ENCODE results near the gene DOC2A. TPM values are rescaled to one million over a fixed set of nuclear protein-coding genes. Genes with fewer than 3 reads are reported as not detected.
"Not testable (repeated sequence)": the region's sequence is repeated elsewhere in the genome, so short reads cannot be mapped to it uniquely, and the experiment has no call there.

The DOC2A gene
- total RNA-seq, 1 donor from 2014 or later, result 6.9 TPM

DNA sequence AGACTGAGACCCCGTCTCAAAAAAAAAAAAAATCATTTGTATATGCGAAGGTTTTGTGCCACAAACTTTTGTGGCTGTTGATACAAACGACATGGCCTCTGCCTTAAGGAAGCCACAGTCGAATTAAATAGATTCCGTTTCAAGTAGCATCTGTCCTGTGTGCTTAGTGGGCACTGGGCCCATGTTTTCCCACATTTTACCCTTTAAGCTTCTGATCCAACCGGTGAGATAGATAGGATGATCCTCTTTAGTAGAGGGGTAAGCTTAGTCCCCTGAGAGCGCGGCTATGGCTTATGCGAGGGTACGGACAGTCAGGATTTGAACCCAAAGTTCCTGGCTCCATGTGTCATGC, 49.7 kb downstream of the DOC2A start:
- Mint-ChIP-seq H3K9me3 (no peaks in the 10 kb centered on the region), H3K36me3 (no peaks in the 10 kb centered on the region), H3K4me3 (peak overlapping the region; percentile 94), H3K27me3 (no peaks in the 10 kb centered on the region), H3K4me1 (ENCODE audit: unreplicated experiment) (peaks cover 11% of the 10 kb centered on the region), H3K27ac (peak overlapping the region; percentile 69)
- DNase-seq (ENCODE audit: extremely low spot score, unreplicated experiment), result no peak
- TF ChIP-seq, protein P1, sequence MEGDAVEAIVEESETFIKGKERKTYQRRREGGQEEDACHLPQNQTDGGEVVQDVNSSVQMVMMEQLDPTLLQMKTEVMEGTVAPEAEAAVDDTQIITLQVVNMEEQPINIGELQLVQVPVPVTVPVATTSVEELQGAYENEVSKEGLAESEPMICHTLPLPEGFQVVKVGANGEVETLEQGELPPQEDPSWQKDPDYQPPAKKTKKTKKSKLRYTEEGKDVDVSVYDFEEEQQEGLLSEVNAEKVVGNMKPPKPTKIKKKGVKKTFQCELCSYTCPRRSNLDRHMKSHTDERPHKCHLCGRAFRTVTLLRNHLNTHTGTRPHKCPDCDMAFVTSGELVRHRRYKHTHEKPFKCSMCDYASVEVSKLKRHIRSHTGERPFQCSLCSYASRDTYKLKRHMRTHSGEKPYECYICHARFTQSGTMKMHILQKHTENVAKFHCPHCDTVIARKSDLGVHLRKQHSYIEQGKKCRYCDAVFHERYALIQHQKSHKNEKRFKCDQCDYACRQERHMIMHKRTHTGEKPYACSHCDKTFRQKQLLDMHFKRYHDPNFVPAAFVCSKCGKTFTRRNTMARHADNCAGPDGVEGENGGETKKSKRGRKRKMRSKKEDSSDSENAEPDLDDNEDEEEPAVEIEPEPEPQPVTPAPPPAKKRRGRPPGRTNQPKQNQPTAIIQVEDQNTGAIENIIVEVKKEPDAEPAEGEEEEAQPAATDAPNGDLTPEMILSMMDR (conservative IDR thresholded peaks at IDR 0.05), result no peak

DNA sequence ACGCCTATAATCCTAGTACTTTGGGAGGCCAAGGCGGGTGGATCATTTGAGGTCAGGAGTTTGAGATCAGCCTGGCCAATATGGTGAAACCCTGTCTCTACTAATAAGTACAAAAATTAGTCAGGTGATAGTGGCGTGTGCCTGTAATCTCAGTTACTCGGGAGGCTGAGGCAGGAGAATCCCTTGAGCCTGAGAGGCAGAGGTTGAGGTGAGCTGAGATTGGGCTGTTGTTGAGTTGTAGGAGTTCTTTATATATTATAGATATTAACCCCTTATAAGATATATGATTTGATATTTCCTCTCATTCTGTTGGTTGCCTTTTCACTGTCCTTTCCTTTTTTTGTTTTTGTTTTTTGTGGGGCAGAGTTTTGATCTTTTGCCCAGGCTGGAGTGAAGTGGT, 51.0 kb downstream of the DOC2A start:
- H3K27ac Mint-ChIP-seq, result not testable (repeated sequence)

DNA sequence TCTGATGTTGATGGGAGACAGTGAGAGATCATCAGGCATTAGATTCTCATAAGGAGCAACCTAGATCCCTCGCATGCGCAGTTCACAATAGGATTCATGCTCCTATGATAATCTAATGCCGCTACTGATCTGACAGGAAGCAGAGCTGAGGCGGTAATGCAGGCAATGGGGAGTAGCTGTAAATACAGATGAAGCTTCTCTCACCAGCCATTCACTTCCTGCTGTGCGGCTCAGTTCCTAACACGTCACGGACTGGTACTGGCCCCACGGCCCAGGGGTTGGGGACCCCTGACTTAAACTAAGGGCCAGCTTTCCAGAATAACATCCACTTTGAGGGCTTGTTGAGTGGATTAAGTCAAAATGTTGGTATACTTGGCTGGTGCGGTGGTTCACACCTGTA, 51.5 kb downstream of the DOC2A start:
- TF ChIP-seq, protein P1 (conservative IDR thresholded peaks at IDR 0.05), result no peak
- no peak for DNase-seq (ENCODE audit: extremely low spot score, unreplicated experiment)
- Mint-ChIP-seq H3K4me3 (peak overlapping the region; percentile 21), H3K9me3 (no peaks in the 10 kb centered on the region), H3K27me3 (no peaks in the 10 kb centered on the region), H3K4me1 (ENCODE audit: unreplicated experiment) (peaks cover 11% of the 10 kb centered on the region), H3K27ac (no peak overlapping the region), H3K36me3 (no peaks in the 10 kb centered on the region)

More for the DNA sequence above, 51.0 kb downstream of the DOC2A start:
- peak overlapping the region; percentile 21 for H3K4me3 Mint-ChIP-seq
- not testable (repeated sequence) for H3K27me3 Mint-ChIP-seq; DNase-seq (ENCODE audit: extremely low spot score, unreplicated experiment); H3K36me3 Mint-ChIP-seq; H3K9me3 Mint-ChIP-seq
- peaks cover 11% of the 10 kb centered on the region for H3K4me1 Mint-ChIP-seq (ENCODE audit: unreplicated experiment)

DNA sequence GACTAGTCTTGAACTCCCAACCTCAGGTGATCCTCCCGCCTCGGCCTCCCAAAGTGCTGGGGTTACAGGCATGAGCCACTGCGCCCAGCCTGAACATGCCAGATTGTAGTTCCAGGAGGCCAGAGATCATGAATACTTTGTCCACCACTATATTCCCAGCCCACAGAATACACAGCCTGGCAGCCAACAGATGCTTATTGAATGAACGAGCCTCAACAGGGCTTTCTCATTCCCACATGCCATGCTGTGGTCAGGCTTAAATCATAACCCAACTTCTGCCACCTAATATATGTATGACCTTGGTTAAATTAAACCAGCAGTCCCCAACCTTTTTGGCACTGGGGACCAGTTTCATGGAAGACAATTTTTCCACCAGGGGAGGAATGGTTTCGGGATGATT, 52.1 kb downstream of the DOC2A start:
- no peaks in the 10 kb centered on the region for H3K9me3 Mint-ChIP-seq
- no peak overlapping the region for H3K4me3 Mint-ChIP-seq
- H3K4me1 Mint-ChIP-seq (ENCODE audit: unreplicated experiment), result peaks cover 11% of the 10 kb centered on the region
- H3K27me3 Mint-ChIP-seq, result no peaks in the 10 kb centered on the region
- no peaks in the 10 kb centered on the region for H3K36me3 Mint-ChIP-seq
- TF ChIP-seq, protein P1 (conservative IDR thresholded peaks at IDR 0.05), result no peak
- no peak overlapping the region for H3K27ac Mint-ChIP-seq
- DNase-seq (ENCODE audit: extremely low spot score, unreplicated experiment), result no peak

Other genes with a start within 250 kb of the DOC2A start
- gene ZG16, start 232.8 kb downstream of the DOC2A start, total RNA-seq (ENCODE audit: low replicate concordance), result 0.85 and 1.5 TPM in 2 replicates
- gene KIF22, start 220.3 kb downstream of the DOC2A start, total RNA-seq (ENCODE audit: low replicate concordance), result 54.8 and 112 TPM in 2 replicates
- 207 and 294 TPM in 2 replicates for gene MAZ, start 204.5 kb downstream of the DOC2A start, total RNA-seq (ENCODE audit: low replicate concordance)
- 1.4 and 15.1 TPM in 2 replicates for gene PRRT2, start 198.8 kb downstream of the DOC2A start, total RNA-seq (ENCODE audit: low replicate concordance)
- gene PAGR1, start 194.9 kb downstream of the DOC2A start, total RNA-seq (ENCODE audit: low replicate concordance), result 25.5 and 33.5 TPM in 2 replicates
- gene MVP, start 190.6 kb downstream of the DOC2A start, total RNA-seq (ENCODE audit: low replicate concordance), result 27.4 and 46.3 TPM in 2 replicates
- 58.0 and 73.3 TPM in 2 replicates for gene CDIPT, start 147.8 kb downstream of the DOC2A start, total RNA-seq (ENCODE audit: low replicate concordance)
- 19.3 and 19.4 TPM in 2 replicates for gene SEZ6L2, start 111.5 kb downstream of the DOC2A start, total RNA-seq (ENCODE audit: low replicate concordance)
- 7.8 TPM in 2 replicates for gene ASPHD1, start 110.5 kb downstream of the DOC2A start, total RNA-seq (ENCODE audit: low replicate concordance)
- 17.9 and 20.6 TPM in 2 replicates for gene KCTD13, start 84.8 kb downstream of the DOC2A start, total RNA-seq (ENCODE audit: low replicate concordance)
- 72.4 and 73.5 TPM in 2 replicates for gene TMEM219, start 48.9 kb downstream of the DOC2A start, total RNA-seq (ENCODE audit: low replicate concordance)
- 42.6 and 52.4 TPM in 2 replicates for gene TAOK2, start 37.2 kb downstream of the DOC2A start, total RNA-seq (ENCODE audit: low replicate concordance)
- 13.7 and 20.9 TPM in 2 replicates for gene HIRIP3, start 15.4 kb downstream of the DOC2A start, total RNA-seq (ENCODE audit: low replicate concordance)
- 52.8 and 78.7 TPM in 2 replicates for gene INO80E, start 14.8 kb downstream of the DOC2A start, total RNA-seq (ENCODE audit: low replicate concordance)
- gene C16orf92, start 12.2 kb upstream of the DOC2A start, total RNA-seq (ENCODE audit: low replicate concordance), result not detected in 2 replicates
- 0.31 and 2.1 TPM in 2 replicates for gene TLCD3B, start 20.2 kb upstream of the DOC2A start, total RNA-seq (ENCODE audit: low replicate concordance)
- 620 and 1,017 TPM in 2 replicates for gene ALDOA, start 54.7 kb upstream of the DOC2A start, total RNA-seq (ENCODE audit: low replicate concordance)
- gene PPP4C, start 65.0 kb upstream of the DOC2A start, total RNA-seq (ENCODE audit: low replicate concordance), result 128 and 155 TPM in 2 replicates
- gene TBX6, start 80.9 kb upstream of the DOC2A start, total RNA-seq (ENCODE audit: low replicate concordance), result 1.6 TPM in 2 replicates
- 37.9 and 61.9 TPM in 2 replicates for gene YPEL3, start 85.2 kb upstream of the DOC2A start, total RNA-seq (ENCODE audit: low replicate concordance)
- gene GDPD3, start 102.5 kb upstream of the DOC2A start, total RNA-seq (ENCODE audit: low replicate concordance), result 19.7 and 23.2 TPM in 2 replicates
- gene MAPK3, start 112.2 kb upstream of the DOC2A start, total RNA-seq (ENCODE audit: low replicate concordance), result 79.6 and 88.0 TPM in 2 replicates
- gene CORO1A, start 172.6 kb upstream of the DOC2A start, total RNA-seq (ENCODE audit: low replicate concordance), result 10.8 and 21.3 TPM in 2 replicates
- 82.9 and 148 TPM in 2 replicates for gene BOLA2B, start 182.6 kb upstream of the DOC2A start, total RNA-seq (ENCODE audit: low replicate concordance)
- gene SLX1A, start 182.8 kb upstream of the DOC2A start, total RNA-seq (ENCODE audit: low replicate concordance), result 27.6 and 28.0 TPM in 2 replicates
- gene SULT1A3, start 188.2 kb upstream of the DOC2A start, total RNA-seq (ENCODE audit: low replicate concordance), result 27.7 and 33.0 TPM in 2 replicates
- 9.1 and 15.3 TPM in 2 replicates for gene NPIPB13, start 237.5 kb upstream of the DOC2A start, total RNA-seq (ENCODE audit: low replicate concordance)

All from type B pancreatic cell (in vitro differentiated cells).